ENCODE measurements around the gene GRM5.
"Not testable (repeated sequence)": the region's sequence is repeated elsewhere in the genome, so short reads cannot be mapped to it uniquely, and the experiment has no call there.

DNA sequence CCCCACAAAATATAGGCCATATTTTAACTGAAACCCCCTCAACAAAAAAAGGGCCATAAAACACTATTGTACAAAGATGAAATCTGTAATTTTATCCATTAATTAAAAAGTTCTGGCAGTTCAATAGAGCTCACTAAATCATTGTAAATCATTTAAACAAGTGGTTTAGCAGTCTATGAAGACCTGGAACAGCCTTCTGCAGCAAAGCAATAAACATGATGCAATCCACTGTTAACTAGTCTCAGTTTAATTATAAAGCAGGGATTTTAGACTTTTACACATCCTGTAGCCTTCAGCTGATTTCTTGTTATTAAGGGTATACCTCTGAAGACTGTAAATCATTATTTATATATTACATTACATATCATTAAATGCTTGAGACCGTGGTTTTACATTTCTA, 8.4 kb downstream of the GRM5 start:
- TF ChIP-seq, protein P1, sequence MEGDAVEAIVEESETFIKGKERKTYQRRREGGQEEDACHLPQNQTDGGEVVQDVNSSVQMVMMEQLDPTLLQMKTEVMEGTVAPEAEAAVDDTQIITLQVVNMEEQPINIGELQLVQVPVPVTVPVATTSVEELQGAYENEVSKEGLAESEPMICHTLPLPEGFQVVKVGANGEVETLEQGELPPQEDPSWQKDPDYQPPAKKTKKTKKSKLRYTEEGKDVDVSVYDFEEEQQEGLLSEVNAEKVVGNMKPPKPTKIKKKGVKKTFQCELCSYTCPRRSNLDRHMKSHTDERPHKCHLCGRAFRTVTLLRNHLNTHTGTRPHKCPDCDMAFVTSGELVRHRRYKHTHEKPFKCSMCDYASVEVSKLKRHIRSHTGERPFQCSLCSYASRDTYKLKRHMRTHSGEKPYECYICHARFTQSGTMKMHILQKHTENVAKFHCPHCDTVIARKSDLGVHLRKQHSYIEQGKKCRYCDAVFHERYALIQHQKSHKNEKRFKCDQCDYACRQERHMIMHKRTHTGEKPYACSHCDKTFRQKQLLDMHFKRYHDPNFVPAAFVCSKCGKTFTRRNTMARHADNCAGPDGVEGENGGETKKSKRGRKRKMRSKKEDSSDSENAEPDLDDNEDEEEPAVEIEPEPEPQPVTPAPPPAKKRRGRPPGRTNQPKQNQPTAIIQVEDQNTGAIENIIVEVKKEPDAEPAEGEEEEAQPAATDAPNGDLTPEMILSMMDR (IDR thresholded peaks at IDR 0.05): not testable (repeated sequence)
- not testable (repeated sequence) for TF ChIP-seq POLR2A (IDR thresholded peaks at IDR 0.05); EP300 (IDR thresholded peaks at IDR 0.05; ENCODE audit: low read depth); POLR2AphosphoS5 (IDR thresholded peaks at IDR 0.05)

Measured in transverse colon (tissue), 4 donors.